ENCODE measurements around the gene NRBF2. TPM values are rescaled to one million over a fixed set of nuclear protein-coding genes. Genes with fewer than 3 reads are reported as not detected.
"Not testable (repeated sequence)": the region's sequence is repeated elsewhere in the genome, so short reads cannot be mapped to it uniquely, and the experiment has no call there.

NRBF2 gene
- total RNA-seq (10 to 100 TPM; 25.3 to 25.6 TPM), total RNA-seq (15.7 to 62.3 (median 30.8) reads per million in 172 experiments)
- 20.3 TPM for polyA plus RNA-seq (2013, experiment 1 of 2)
- polyA plus RNA-seq (2013, experiment 2 of 2), result 20.5 TPM

DNA sequence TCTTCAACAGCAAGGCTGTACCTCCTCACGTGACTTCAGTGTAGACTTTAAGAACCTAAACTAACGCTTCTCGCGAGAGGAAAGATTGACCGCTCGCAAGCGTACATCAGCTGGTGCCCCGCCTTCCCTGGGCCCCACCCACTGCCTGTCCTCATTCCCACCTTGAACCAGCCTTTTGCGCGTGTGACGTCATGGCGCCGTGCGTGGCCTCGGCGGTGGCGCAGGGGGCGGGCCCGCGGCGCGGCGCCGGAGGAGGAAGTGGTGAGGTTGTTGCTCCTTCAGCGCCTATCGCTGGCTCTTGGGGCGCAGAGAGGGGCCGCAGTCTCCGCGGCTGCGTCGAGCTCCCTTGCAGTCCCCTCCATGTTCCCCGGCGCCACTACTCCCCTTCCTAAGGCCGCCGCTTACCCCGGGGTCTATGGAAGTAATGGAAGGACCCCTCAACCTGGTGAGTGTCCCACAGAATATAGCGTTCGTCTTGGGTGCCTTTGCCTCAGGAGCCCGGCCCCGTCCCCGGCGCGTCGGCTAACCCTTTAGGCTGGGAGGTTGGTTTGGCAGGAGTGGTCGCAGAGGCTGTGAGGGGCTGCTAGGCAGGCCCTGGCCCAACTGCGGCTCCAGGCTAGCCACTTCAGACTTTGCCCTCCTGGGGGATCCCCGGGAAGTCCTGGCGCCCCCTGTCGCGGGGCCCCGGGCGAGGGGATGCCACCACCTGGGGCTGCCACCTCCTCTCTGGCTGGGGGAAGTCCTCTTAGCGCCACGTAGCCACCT, at the start of gene NRBF2:
Gene NRBF2 (plus strand): TSS at position 273 of the 765 bp plus-strand sequence. CDS start 143 bp downstream, at position 416.
- peaks cover 44% of the 10 kb centered on the region for H3K4me1 ChIP-seq (ENCODE audit: insufficient read depth, low read length)
- Mint-ChIP-seq H3K36me3 (ENCODE audit: low read depth) (peaks cover 30% of the 10 kb centered on the region), H3K4me3 (peak within 1 kb of the TSS; percentile 94), H3K27ac (peak within 1 kb of the TSS; percentile 88), H3K4me1 (ENCODE audit: low read depth) (peaks cover 45% of the 10 kb centered on the region), H3K27me3 (peaks cover 9% of the 10 kb centered on the region), H3K9me3 (peaks cover 11% of the 10 kb centered on the region)
- H3K4me3 ChIP-seq (ENCODE audit: low read length), result peak within 1 kb of the TSS; percentile 89
- peaks cover 3% of the 10 kb centered on the region for H3K36me3 ChIP-seq (ENCODE audit: insufficient read depth, low read length)
- CTCF ChIA-PET, result interaction anchor here (1.1 to 2.5 kb wide), 3 partner anchors 12 to 539 kb away, joined by 4 to 7 read pairs (median 6); no protein-coding TSS in a partner anchor
- TF ChIP-seq, protein P1, sequence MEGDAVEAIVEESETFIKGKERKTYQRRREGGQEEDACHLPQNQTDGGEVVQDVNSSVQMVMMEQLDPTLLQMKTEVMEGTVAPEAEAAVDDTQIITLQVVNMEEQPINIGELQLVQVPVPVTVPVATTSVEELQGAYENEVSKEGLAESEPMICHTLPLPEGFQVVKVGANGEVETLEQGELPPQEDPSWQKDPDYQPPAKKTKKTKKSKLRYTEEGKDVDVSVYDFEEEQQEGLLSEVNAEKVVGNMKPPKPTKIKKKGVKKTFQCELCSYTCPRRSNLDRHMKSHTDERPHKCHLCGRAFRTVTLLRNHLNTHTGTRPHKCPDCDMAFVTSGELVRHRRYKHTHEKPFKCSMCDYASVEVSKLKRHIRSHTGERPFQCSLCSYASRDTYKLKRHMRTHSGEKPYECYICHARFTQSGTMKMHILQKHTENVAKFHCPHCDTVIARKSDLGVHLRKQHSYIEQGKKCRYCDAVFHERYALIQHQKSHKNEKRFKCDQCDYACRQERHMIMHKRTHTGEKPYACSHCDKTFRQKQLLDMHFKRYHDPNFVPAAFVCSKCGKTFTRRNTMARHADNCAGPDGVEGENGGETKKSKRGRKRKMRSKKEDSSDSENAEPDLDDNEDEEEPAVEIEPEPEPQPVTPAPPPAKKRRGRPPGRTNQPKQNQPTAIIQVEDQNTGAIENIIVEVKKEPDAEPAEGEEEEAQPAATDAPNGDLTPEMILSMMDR (IDR thresholded peaks at IDR 0.05), result peak; percentile 22
- peak within 1 kb of the TSS; percentile 97 to 98 for H3K27ac ChIP-seq (ENCODE audit: low read depth in 1 of 2, low read length in 2 of 2)
- H3K27me3 ChIP-seq (ENCODE audit: control insufficient read depth in 1 of 2, insufficient read depth in 2 of 2, low read length in 2 of 2), result no peaks in the 10 kb centered on the region
- DNase-seq (peak; percentile 91 to 99 (median 95)), ATAC-seq (ENCODE audit: poor library complexity) (peak; percentile 90)
- POLR2A ChIA-PET, result interaction anchor here (0.6 to 2.7 kb wide), 25 partner anchors 9 to 1230 kb away, joined by 3 to 31 read pairs (median 7); partner anchors contain the start of genes ADO, EGR2 and REEP3
- H3K9me3 ChIP-seq (ENCODE audit: control insufficient read depth in 1 of 2, insufficient read depth in 1 of 2, low read length in 2 of 2), result peaks cover 0 to 6% of the 10 kb centered on the region in 2 experiments
- intact Hi-C loops (cut with DNase I, micrococcal nuclease), result loop anchor here (2.0 to 5.0 kb wide), 5 partner anchors 134 to 496 kb away; partner anchors contain the start of genes EGR2 (in 2 of the 2) and ADO (in 1 of the 2)

- H3K27ac Mint-ChIP-seq; H3K9me3 ChIP-seq (ENCODE audit: control insufficient read depth in 1 of 2, insufficient read depth in 1 of 2, low read length in 2 of 2); H3K36me3 ChIP-seq (ENCODE audit: insufficient read depth, low read length); ATAC-seq (ENCODE audit: poor library complexity); H3K4me3 ChIP-seq (ENCODE audit: low read length); H3K9me3 Mint-ChIP-seq; H3K27me3 ChIP-seq (ENCODE audit: control insufficient read depth in 1 of 2, insufficient read depth in 2 of 2, low read length in 2 of 2); H3K4me1 Mint-ChIP-seq (ENCODE audit: low read depth); H3K36me3 Mint-ChIP-seq (ENCODE audit: low read depth); H3K4me3 Mint-ChIP-seq; H3K4me1 ChIP-seq (ENCODE audit: insufficient read depth, low read length); H3K27ac ChIP-seq (ENCODE audit: low read depth in 1 of 2, low read length in 2 of 2); DNase-seq: not testable (repeated sequence)
- H3K27me3 Mint-ChIP-seq, result peaks cover 12% of the 10 kb centered on the region
- intact Hi-C loops (cut with DNase I, micrococcal nuclease), result loop anchor here (5.0 to 10.0 kb wide), 4 partner anchors 74 to 819 kb away; partner anchors contain the start of gene RTKN2 (in 1 of the 2)
- ChIA-PET POLR2A (interaction anchor here (0.7 to 1.4 kb wide), 2 partner anchors 267 to 473 kb away, joined by 3 read pairs; no protein-coding TSS in a partner anchor), CTCF (interaction anchor here (0.6 to 2.5 kb wide), 10 partner anchors 19 to 646 kb away, joined by 3 to 14 read pairs (median 3); no protein-coding TSS in a partner anchor)
Observed at GRCh38 chr10:63083406-63083805, 49.7 kb upstream of the NRBF2 start.

- intact Hi-C loops (cut with DNase I, micrococcal nuclease), result loop anchor here (1.0 to 10.0 kb wide), 10 partner anchors 73 to 819 kb away; partner anchors contain the start of gene RTKN2 (in 1 of the 2)
- Histone ChIP-seq H3K4me1 (ENCODE audit: insufficient read depth, low read length) (no peaks in the 10 kb centered on the region), H3K4me3 (ENCODE audit: low read length) (no peak overlapping the region), H3K27ac (ENCODE audit: low read depth in 1 of 2, low read length in 2 of 2) (no peak overlapping the region), H3K36me3 (ENCODE audit: insufficient read depth, low read length) (no peaks in the 10 kb centered on the region), H3K27me3 (ENCODE audit: control insufficient read depth in 1 of 2, insufficient read depth in 2 of 2, low read length in 2 of 2) (peaks cover 0 to 2% of the 10 kb centered on the region in 2 experiments), H3K9me3 (ENCODE audit: control insufficient read depth in 1 of 2, insufficient read depth in 1 of 2, low read length in 2 of 2) (no peaks in the 10 kb centered on the region)
- Mint-ChIP-seq H3K36me3 (ENCODE audit: low read depth) (no peaks in the 10 kb centered on the region), H3K27ac (no peak overlapping the region), H3K27me3 (peaks cover 14% of the 10 kb centered on the region), H3K4me1 (ENCODE audit: low read depth) (no peaks in the 10 kb centered on the region), H3K9me3 (no peaks in the 10 kb centered on the region), H3K4me3 (no peak overlapping the region)
- peak in 13 of 14 experiments; percentile 2 to 74 (median 24) for DNase-seq
- CTCF ChIA-PET, result interaction anchor here (0.9 to 2.5 kb wide), 10 partner anchors 20 to 647 kb away, joined by 3 to 14 read pairs (median 3); no protein-coding TSS in a partner anchor
- TF ChIP-seq, protein P1 (IDR thresholded peaks at IDR 0.05), result peak; percentile 80
- ATAC-seq (ENCODE audit: poor library complexity), result peak; percentile 71
- POLR2A ChIA-PET, result interaction anchor here (0.7 to 1.4 kb wide), 2 partner anchors 267 to 474 kb away, joined by 3 read pairs; no protein-coding TSS in a partner anchor
Observed at GRCh38 chr10:63083904-63084689, 49.0 kb upstream of the NRBF2 start.
